SW480 (cell line): ENCODE data around the gene UBALD2.
"Not testable (repeated sequence)": the region's sequence is repeated elsewhere in the genome, so short reads cannot be mapped to it uniquely, and the experiment has no call there.

Source experiments
- DNase-seq: peaks from one replicate; pipeline ENCODE4 v3.0.0-alpha.2; 2016; ENCODE audit warnings: low spot score

Gene UBALD2

DNA sequence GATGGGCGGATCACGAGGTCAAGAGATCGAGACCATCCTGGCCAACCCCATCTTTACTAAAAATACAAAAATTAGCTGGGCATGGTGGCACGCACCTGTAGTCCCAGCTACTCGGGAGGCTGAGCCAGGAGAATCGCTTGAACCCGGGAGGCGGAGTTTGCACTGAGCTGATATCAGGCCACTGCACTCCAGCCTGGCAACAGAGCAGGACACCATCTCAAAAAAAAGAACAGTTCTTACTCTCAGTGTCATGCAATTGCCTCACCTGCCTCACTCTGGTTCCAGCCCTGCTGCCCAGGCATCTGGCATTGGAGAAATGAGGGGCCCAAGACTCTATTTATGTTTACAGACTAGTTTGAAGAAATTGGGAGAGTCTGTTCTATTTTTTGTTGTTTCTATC, 20.4 kb upstream of the UBALD2 start:
- DNase-seq, result not testable (repeated sequence)

DNA sequence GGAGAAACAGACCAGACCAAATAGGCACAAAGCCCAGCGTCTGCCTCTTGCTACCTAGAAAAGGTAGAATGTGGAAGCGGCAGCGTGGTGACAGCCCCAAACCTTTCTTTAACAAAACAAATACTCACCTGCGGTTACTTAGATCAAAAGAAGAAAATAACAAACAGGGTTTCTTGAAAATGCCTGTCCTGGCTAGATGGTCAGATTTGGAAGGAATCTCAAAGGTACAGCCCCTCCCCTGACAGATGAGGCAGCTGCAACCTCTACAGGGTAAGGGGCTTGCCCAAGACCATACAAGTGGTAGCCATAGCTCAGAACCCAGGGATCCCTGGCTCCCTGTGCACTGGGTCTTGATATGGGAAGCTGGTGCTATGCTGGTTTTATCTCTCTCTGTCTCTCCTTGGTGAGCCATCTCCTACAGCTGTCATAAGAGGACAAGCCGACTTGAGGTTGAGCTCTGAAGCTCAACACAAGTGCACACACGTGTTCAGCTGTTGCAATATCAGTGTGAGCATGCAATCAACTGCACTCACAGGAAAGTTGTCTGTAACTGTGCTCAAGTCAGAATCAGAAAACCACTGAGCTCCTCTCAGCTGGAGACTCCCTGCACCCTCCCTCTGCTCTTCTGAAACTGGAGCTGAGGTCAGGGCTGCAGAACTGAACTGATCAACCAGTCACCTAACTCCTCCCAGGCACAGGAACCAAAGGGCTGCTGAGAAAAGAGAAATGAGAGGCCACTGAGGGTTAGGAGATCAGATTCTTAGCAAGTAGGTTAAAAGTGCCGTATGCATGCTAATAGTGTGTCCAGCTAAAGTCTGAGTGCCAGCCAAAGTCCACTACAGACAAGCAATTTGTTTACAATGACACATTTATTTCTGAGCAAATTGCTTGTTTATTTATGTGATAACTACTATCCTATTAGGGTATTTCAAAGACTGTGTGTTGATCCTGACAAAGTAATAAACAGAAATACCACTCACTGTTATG, 18.8 kb upstream of the UBALD2 start:
- DNase-seq, result no peak

DNA sequence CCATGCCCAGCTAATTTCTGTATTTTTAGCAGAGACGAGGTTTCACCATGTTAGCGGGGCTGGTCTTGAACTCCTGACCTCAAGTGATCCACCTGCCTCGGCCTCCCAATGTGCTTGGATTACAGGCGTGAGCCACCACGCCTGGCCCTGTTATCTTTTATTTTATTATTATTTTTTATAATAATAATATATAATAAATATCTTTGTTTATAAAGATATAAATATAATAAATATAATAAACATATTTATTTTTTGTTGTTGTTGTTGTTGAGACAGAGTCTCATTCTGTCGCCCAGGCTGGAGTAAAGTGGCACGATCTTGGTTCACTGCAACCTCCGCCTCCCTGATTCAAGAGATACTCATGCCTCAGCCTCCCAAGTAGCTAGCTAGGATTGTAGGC, 17.8 kb upstream of the UBALD2 start:
- DNase-seq, result no peak

DNA sequence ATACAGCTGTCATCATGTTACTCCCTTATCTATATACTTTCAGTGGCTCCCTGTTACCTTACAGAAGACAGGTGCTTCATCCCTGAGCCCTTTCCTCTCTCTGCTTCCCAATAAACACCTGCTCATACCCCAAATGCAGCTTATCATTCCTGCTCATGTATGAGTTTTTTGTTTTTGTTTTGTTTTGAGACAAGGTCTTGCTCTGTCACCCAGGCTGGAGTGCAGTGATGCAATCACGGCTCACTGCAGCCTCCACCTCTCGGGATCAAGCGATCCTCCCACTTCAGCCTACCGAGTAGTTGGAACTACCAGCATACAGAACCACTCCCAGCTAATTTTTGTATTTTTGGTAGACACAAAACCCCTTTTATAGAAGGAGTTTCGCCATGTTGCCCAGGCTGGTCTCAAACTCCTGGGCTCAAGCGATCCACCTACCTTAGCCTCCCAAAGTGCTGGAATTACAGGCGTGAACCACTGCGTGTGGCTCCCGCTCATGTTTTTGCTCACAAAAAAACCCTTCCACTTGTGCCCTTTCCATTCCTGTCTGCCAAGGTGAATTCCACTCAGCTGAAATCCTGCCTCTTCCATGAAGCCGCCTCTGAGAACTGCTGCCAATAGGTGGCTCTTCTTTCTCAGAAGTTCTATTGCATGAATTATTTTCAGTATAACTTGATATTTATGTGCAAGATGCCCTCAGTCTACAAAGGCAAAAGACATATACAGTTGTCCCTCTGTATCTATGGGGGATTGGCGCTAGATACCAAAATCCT, 16.9 kb upstream of the UBALD2 start:
- no peak for DNase-seq

DNA sequence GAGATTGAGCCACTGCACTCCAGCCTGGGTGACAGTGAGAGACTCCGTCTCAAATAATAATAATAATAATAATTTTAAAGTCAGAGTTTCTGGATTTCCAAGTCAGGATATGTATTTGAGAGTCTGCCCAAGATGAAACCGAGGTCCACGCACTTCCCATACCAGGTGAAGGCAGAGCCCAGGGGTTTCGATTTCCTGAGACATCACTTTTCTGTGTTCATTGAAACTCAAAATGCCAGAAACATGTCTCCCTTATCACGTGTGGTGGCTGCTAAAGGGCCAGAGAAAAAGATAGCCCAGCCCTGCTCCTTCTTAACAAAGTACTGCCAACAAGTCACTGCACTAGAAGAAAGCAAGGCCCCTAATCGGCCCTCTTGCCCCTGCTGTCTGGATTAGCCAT, 15.0 kb upstream of the UBALD2 start:
- DNase-seq, result no peak

DNA sequence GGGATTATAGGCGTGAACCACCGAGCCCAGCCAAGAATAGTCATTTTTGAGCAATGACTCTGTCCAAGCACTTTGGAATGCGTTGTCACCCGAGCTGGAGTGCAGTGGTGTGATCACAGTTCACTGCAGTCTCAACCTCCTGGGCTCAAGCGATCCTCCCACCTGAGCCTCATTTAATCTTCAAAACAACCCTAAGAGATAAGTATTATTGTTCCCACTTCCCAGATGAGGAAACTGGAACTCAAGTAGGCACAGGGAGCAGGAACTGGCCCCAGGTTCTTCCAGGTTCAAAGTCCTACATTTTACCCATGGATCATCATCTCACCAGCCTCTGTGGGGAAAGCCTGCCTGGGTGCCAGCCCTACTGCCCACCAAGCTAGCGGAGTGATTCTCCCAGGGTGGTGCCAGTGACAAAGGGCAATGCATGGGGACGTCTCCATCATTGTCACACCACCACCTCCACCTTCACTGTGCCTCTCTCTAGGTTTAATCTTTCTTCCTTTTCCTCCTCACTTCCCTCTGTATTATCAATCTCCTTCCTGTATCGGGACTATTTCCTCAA, 13.6 kb upstream of the UBALD2 start:
- DNase-seq, result no peak

DNA sequence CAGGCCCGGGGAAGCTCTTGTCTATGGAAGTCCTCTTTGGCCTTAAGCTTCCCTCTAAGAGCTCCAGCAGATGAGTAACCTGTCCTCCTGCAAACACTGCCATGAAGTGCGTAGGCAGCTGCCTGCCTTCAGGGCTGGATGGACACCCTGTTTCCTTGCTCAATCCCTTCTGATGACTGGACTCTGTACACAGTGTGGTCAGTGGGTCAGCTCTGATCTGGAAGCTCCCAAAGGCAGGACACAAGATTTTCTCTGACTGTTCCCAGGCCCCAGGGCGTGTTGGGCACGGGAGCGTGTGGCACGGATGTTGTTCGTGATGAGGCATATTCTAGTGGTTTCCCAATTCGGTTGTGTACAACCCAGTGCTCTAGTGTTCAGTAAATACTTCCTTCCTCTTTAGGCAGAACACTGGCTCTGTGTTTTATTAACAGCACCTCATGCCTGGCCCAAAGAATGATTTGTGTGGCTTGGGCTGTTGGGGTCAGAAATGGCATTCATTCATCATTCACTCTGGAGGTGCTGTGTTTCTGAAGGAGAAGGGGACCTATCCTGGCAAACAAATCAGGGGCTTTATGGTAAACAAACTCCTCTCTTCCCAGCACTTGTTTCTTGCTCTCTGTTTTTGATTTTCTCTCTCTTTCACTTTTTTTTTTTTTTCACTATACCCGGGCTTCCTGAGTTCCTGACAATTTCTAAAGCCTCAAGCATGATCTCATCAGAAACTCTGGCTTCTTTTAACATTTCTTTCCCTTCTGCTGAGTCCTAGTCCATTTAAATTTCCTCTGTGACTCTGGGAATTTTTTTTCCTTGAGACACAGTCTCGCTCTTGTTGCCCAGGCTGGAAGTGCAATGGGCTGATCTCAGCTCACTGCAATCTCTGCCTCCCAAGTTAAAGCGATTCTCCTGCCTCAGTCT, 12.9 kb upstream of the UBALD2 start:
- peak; percentile 45 for DNase-seq

DNA sequence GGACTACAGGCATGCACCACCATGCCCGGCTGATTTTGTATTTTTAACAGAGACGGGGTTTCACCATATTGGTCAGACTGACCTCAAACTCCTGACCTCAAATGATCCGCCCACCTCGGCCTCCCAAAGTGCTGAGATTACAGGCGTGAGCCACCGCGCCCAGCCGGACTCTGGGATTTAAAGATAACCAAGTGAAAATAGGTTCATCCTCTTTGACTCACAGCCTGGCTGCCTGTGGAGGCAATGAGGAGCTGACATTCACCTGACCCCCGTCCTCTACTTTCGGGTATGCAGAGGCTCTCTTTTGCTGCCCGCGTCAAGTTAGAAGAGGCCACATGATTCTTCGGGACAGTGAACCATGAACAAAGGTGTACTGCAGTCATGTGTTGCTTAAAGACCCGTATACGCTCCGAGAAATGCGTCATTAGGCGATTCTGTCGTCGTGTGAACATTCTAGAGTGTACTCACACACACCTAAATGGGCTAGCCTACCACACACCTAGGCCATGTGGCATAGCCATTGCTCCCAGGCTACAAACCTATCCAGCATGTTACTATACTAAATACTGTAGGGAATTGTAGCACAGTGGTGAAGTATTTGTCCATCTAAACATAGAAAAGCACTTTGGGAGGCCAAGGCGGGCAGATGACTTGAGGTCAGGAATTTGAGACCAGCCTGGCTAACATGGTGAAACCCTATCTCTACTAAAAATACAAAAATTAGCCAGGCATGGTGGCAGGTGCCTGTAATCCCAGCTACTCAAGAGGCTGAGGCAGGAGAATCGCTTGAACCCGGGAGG, 12.0 kb upstream of the UBALD2 start:
- DNase-seq, result not testable (repeated sequence)

- no peak for DNase-seq
Observed at GRCh38 chr17:76253841-76254240, 11.3 kb upstream of the UBALD2 start.

GRCh38 chr17:76254275-76254674, 10.9 kb upstream of the UBALD2 start:
- DNase-seq, result no peak

DNA sequence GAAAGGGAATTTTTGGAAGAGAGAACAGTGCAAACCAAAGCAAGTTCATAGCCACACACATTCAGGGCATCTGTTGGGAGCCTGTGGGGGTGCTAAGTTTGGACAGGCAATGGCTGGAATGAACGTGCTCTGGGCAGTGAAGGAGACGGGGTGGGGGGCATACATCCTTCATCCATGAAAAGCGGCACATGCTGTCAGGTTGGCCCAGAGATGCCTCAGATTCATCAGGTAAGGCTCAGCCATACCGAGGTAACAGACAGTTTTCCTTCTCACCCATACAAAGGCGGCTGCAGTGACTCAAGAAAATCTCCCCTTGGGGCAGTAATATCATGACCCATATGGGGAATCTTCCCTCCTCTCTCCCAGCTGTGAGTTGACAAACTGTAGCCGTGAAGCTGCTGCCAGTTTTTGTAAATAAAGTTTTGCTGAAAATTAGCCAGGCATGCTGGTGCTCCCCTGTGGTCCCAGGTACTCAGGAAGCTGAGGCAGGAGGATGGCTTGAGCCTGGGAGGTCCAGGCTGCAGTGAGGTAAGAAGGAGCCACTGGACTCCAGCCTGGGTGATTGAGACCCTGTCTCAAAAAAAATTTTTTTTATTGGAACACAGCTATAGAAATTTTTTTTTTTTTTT, 9.2 kb upstream of the UBALD2 start:
- DNase-seq, result no peak

GRCh38 chr17:76256430-76257050, 8.6 kb upstream of the UBALD2 start:
- DNase-seq, result not testable (repeated sequence)

GRCh38 chr17:76260220-76260619, 4.9 kb upstream of the UBALD2 start:
- no peak for DNase-seq

DNA sequence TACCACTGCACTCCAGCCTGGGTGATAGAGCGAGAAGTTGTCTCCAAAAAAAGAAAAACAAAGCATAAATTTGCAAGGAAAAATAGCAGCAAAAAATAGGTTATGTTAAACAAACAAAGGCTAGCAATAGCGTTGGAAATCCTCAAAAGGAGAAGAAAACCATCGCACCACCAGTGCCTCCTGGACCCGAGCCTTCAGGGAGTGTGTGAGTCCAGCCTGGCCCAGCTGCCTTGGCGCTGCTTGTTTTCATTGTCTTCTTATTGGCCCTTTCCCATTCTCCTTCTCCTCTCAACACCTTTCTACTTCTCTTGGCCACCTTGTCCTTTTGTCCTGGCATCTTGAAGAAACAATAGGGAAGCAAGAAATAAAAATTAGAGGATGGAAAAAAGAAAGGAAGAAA, 4.5 kb upstream of the UBALD2 start:
- no peak for DNase-seq

GRCh38 chr17:76261421-76262215, 3.5 kb upstream of the UBALD2 start:
- no peak for DNase-seq

DNA sequence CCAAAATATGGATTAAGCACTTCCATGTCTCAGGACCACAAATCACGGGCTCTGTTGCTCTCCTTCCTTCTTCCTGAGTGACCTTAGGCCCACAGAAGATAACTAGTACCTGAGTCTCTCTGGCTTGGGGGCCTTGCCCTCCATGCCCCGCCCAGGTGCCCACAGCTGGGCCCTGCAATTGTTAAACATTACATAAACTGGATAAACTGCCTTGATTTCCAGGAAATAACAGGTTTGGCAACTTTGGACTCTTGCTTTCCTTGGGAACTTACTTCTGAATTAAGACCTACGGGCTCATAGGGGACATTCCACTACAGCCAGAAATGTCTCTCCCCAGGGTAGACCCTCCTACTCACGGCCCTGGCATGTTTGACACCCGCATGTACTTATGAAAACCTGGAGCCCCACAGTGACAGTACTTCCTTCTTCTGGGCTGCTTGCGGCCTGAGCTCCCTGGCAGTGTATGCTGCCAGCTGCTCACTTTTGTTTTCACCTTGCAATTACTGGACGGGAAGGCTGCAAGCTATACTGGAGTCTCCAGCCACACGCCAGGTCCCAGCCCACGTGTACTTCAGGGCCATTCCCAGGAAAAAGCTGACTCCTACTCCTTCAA, 2.3 kb upstream of the UBALD2 start:
- no peak for DNase-seq

DNA sequence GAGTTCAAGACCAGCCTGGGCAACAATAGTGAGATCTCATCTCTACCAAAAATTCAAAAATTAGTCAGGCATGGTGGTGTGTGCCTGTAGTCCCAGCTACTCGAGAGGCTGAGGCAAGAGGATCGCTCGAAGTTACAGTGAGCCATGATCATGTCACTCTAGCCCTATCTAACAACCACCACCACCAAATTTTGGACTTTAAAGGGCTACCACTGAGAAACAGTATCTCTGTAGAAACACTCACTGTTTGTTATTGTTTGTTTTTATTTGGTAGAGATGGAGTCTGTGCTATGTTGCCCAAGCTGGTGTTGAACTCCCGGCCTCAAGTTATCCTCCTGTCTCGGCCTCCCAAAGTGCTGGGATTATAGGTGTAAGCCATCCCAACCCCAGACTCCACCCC, 1.3 kb upstream of the UBALD2 start:
- no peak for DNase-seq

DNA sequence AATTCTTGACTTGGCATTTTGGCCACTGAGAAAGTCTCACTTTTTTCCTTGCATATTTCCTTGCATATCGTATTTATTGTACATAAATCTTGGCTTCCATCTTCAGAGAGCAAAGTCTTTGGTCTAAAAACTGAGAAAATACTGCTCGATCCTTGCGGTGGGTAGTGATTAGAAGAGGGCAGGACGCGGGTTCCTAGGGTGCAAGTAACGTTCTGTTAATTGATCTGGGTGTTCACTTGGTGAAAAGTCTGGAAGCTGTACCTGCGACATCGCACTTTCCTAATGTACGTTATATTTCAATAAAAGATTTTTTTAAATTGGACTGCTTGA, 758 bp upstream of the UBALD2 start:
- DNase-seq, result no peak
